Retinal pigment epithelial cell (primary cell): ENCODE measurements around the gene VPS13D.
A peak's percentile ranks its signal among the peaks of the same experiment; 100 is the strongest.
"Not testable (repeated sequence)": the region's sequence is repeated elsewhere in the genome, so short reads cannot be mapped to it uniquely, and the experiment has no call there.

Experiments used
- DNase-seq: peaks from one replicate; pipeline ENCODE4 v3.0.0-alpha.2; 2010; ENCODE audit warnings: low read depth
- H3K4me3 ChIP-seq: 2 replicates; pipeline ENCODE4 v1.5.1; 2011; ENCODE audit warnings: mild to moderate bottlenecking, low read length, control low read depth, moderate library complexity
- CTCF ChIP-seq: conservative IDR thresholded peaks from 2 replicates; pipeline ENCODE4 v1.5.1; 2011; ENCODE audit warnings: low read depth, low read length, control low read depth, inconsistent platforms

VPS13D gene

GRCh38 chr1:12537906-12538461 is 308.2 kb downstream of the VPS13D start:
- no peak for TF ChIP-seq CTCF
- no peak overlapping the region for H3K4me3 ChIP-seq
- no peak for DNase-seq

- not testable (repeated sequence) for DNase-seq
Observed at GRCh38 chr1:12538536-12538935, 308.7 kb downstream of the VPS13D start.

GRCh38 chr1:12539320-12539704 is 309.5 kb downstream of the VPS13D start:
- DNase-seq, result no peak
- no peak for TF ChIP-seq CTCF
- H3K4me3 ChIP-seq, result no peak overlapping the region

More at GRCh38 chr1:12538536-12538935, 308.7 kb downstream of the VPS13D start:
- not testable (repeated sequence) for H3K4me3 ChIP-seq

- DNase-seq, result peak; percentile 96
- TF ChIP-seq CTCF, result peak; percentile 10
- no peak overlapping the region for H3K4me3 ChIP-seq
Observed at GRCh38 chr1:12539705-12540579, 310.1 kb downstream of the VPS13D start.

DNA sequence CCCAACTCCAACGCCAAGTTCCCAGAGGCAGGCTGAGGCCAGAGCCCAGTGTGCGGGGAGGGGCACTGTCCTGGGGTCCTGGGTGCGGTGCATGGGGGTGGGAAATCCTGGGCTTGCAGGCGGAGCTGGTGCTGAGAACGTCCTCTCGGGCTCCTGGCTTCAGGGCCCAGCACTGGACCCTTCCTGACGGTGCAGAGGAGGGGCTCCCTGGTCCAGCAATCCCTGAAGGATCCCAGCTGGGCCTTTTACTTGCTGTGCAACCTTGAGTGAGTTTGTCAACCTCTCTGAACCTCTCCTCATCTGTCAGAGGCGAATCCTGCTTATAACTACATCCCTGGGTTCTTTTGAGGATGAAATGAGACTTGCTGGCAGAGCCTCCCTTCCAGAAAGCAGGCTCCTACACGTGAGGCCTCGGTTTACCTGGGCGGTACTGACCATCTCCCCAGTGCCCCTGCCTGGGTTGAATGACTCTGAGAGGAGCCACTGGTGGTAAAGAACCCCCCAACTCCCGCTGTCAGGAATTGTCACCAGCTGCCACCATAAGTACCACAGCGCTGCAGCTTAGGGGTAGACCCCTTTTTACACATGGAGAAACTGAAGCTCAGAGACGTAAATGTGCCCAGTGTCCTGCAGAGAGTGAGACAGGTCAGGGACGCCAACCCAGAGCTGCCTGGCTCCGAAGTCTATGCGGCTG is 310.9 kb downstream of the VPS13D start:
- no peak overlapping the region for H3K4me3 ChIP-seq
- no peak for TF ChIP-seq CTCF
- no peak for DNase-seq

GRCh38 chr1:12541274-12542137 is 311.7 kb downstream of the VPS13D start:
- no peak overlapping the region for H3K4me3 ChIP-seq
- no peak for TF ChIP-seq CTCF
- peak; percentile 74 for DNase-seq

- DNase-seq, result no peak
- no peak for TF ChIP-seq CTCF
- no peak overlapping the region for H3K4me3 ChIP-seq
Observed at GRCh38 chr1:12542138-12542465, 312.3 kb downstream of the VPS13D start.
